Measurements from ENCODE around the gene NOS1. TPM values are rescaled to one million over a fixed set of nuclear protein-coding genes. Genes with fewer than 3 reads are reported as not detected.
A peak's percentile ranks its signal among the peaks of the same experiment; 100 is the strongest.

Gene NOS1
- total RNA-seq, 1 donor from 2014 or later, result 0.48 TPM

DNA sequence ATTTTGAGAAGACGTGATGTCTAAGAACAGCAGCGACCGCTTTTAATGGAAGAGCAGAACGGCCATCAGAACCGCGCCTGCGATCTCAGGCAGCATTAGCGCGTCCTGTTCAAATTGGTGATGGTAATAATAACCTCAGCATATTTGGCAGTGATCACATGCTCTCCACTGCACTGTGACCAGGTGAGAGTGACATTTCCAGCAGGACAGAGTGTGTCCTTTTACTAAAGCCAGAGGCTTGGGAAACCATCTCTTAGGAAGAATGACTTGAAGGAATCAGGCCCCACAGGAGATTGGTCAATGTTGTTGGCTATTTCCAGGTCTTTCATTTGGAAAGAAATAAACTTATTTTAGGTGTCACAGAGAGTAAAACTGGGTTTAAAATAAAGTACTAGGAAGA lies 119.7 kb downstream of the NOS1 start:
- TF ChIP-seq, protein P1, sequence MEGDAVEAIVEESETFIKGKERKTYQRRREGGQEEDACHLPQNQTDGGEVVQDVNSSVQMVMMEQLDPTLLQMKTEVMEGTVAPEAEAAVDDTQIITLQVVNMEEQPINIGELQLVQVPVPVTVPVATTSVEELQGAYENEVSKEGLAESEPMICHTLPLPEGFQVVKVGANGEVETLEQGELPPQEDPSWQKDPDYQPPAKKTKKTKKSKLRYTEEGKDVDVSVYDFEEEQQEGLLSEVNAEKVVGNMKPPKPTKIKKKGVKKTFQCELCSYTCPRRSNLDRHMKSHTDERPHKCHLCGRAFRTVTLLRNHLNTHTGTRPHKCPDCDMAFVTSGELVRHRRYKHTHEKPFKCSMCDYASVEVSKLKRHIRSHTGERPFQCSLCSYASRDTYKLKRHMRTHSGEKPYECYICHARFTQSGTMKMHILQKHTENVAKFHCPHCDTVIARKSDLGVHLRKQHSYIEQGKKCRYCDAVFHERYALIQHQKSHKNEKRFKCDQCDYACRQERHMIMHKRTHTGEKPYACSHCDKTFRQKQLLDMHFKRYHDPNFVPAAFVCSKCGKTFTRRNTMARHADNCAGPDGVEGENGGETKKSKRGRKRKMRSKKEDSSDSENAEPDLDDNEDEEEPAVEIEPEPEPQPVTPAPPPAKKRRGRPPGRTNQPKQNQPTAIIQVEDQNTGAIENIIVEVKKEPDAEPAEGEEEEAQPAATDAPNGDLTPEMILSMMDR (conservative IDR thresholded peaks at IDR 0.05), result no peak
- peaks cover 20% of the 10 kb centered on the region for H3K27me3 Mint-ChIP-seq

DNA sequence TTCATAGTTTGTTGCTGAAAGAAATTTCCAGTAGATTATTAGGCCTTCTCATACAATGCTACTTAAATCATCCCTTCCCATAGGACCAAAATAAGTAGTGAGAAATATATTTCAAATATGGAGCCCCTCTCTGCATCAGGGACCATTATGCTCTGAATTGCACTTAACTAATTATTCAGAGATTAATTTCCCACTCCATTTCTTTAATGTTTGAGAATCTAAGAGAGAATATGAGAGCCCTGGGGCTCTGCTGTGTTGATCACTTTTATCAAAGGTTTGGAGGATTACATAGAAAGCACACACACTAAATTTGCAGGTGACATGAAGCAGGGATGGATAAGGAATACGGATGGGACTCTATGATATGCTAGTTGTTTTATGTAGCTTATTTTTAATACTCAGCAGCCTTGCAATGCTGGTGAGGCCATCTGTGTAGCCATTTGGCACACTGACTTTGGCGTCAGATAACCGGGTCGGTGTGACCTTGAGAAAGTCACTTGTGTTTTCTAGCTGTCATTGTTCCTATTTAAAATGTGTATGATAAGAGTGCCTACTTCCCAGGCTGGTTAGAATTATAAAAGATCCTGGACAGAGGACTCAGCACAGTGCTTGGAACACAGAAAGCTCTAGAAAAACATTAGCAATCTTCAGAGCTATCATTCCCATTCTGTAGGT lies 121.2 kb downstream of the NOS1 start:
- H3K36me3 Mint-ChIP-seq, result no peaks in the 10 kb centered on the region
- no peaks in the 10 kb centered on the region for H3K4me1 Mint-ChIP-seq (ENCODE audit: unreplicated experiment)
- no peak for DNase-seq (ENCODE audit: extremely low spot score, unreplicated experiment)
- peaks cover 29% of the 10 kb centered on the region for H3K27me3 Mint-ChIP-seq
- no peak overlapping the region for H3K4me3 Mint-ChIP-seq
- H3K27ac Mint-ChIP-seq, result no peak overlapping the region
- TF ChIP-seq, protein P1 (conservative IDR thresholded peaks at IDR 0.05), result no peak
- H3K9me3 Mint-ChIP-seq, result no peaks in the 10 kb centered on the region

More for the DNA sequence above, 119.7 kb downstream of the NOS1 start:
- Mint-ChIP-seq H3K4me1 (ENCODE audit: unreplicated experiment) (no peaks in the 10 kb centered on the region), H3K9me3 (no peaks in the 10 kb centered on the region), H3K4me3 (no peak overlapping the region), H3K27ac (no peak overlapping the region), H3K36me3 (no peaks in the 10 kb centered on the region)
- no peak for DNase-seq (ENCODE audit: extremely low spot score, unreplicated experiment)

DNA sequence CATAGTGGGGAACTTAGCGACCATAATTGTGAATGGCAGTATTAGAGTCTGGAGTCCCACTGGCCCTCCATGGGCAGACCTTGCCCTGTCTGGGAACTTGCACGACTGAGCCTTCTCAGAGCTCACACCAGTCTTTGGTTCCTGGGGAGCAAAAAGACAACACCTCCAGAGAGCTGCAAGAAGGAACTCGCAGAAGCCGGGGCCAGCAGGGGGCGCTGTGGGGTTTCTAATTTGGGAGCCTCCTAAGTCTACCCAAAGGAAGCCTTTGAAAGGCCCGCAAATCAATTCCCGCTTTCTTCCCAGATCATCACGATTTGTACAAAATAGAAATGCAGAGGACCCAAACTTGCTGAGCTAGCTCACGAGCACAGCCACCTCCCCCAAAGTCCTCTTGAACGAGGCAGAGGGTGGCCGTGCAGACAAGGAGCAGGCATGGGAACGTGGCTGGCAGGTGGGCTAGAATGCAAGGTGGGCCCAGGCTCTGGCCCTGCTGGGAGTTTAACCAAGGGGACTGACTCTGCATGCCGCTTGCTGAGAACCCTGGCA lies 124.9 kb downstream of the NOS1 start:
- H3K27me3 Mint-ChIP-seq, result peaks cover 22% of the 10 kb centered on the region
- H3K4me3 Mint-ChIP-seq, result no peak overlapping the region
- TF ChIP-seq, protein P1 (conservative IDR thresholded peaks at IDR 0.05), result peak; percentile 94
- DNase-seq (ENCODE audit: extremely low spot score, unreplicated experiment), result peak; percentile 86
- no peaks in the 10 kb centered on the region for H3K9me3 Mint-ChIP-seq
- no peaks in the 10 kb centered on the region for H3K36me3 Mint-ChIP-seq
- H3K27ac Mint-ChIP-seq, result no peak overlapping the region
- H3K4me1 Mint-ChIP-seq (ENCODE audit: unreplicated experiment), result no peaks in the 10 kb centered on the region

DNA sequence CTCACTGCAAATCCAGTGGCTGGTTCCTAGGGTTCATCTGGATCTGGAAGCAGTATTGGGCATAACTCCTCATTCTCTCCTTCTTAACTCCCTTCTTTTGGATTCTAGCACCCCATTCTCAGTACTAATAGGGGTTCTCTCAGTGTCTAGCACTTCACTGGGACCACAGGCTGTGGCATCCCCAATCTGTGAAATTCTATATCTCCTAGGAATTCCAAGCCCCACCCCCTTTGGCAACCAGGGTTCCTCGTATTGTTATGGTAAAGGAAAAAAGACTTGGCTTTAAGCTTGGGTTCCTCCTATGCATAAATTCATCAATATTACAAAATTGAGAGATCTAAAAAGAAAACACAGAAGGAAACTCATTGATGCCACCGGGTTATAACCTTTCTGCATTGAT lies 126.2 kb downstream of the NOS1 start:
- no peak for DNase-seq (ENCODE audit: extremely low spot score, unreplicated experiment)
- Mint-ChIP-seq H3K4me3 (no peak overlapping the region), H3K27ac (no peak overlapping the region), H3K4me1 (ENCODE audit: unreplicated experiment) (no peaks in the 10 kb centered on the region), H3K27me3 (peaks cover 22% of the 10 kb centered on the region), H3K9me3 (no peaks in the 10 kb centered on the region), H3K36me3 (no peaks in the 10 kb centered on the region)
- TF ChIP-seq, protein P1 (conservative IDR thresholded peaks at IDR 0.05), result no peak

DNA sequence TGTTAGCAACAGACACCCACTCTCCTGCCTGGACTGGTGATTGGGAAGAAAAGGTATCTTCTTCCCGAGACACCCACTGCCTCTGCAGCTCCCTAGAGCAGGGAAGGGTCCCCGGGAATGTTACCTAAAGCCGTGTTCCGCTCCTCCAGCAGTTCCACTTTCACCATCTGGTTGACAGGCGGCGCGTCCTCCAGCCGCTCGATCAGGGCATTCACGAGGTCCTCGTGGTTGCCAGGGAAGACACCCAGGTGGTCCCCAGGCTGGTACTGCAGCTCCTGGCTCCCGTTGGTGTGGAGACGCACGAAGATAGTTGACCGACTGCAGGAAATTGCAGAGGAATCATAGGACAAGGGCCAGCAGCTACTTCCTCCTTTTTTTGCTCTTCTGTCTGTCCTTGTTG lies 127.0 kb downstream of the NOS1 start:
- no peaks in the 10 kb centered on the region for H3K36me3 Mint-ChIP-seq
- H3K27me3 Mint-ChIP-seq, result peaks cover 23% of the 10 kb centered on the region
- no peak overlapping the region for H3K27ac Mint-ChIP-seq
- no peaks in the 10 kb centered on the region for H3K9me3 Mint-ChIP-seq
- TF ChIP-seq, protein P1 (conservative IDR thresholded peaks at IDR 0.05), result no peak
- no peak for DNase-seq (ENCODE audit: extremely low spot score, unreplicated experiment)
- no peak overlapping the region for H3K4me3 Mint-ChIP-seq
- no peaks in the 10 kb centered on the region for H3K4me1 Mint-ChIP-seq (ENCODE audit: unreplicated experiment)

Measured in type B pancreatic cell (in vitro differentiated cells).